HG02571 (cell line): Measurements from ENCODE around the gene IHH.

ENCODE experiments used
- ATAC-seq: cut with Tn5 transposase; IDR thresholded peaks from one replicate; pipeline ENCODE4 v1.9.1; 2021; ENCODE audit warnings: mild to moderate bottlenecking, moderate library complexity; ENCODE audit not compliant: unreplicated experiment

The IHH gene

DNA sequence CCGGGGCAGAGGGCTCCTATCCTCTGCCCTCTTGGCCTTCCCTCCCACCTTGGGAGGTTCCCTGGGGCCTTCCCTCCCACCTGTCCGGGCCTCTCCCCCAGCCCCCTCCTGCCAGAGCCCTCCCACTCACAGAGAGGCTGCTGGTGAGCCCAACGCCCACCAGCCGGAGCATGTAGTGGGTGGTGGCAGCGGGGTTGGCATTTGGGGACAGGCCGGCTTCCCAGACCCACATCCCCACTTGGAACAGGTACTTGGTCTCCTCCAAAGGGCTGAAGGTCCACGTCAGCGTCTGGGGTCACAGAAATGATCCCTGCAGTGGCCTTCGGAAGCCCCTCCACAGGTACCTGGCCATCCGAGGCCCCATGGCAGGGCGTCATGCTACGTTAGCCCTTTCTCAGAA lies 38.7 kb downstream of the IHH start:
- no peak for ATAC-seq

DNA sequence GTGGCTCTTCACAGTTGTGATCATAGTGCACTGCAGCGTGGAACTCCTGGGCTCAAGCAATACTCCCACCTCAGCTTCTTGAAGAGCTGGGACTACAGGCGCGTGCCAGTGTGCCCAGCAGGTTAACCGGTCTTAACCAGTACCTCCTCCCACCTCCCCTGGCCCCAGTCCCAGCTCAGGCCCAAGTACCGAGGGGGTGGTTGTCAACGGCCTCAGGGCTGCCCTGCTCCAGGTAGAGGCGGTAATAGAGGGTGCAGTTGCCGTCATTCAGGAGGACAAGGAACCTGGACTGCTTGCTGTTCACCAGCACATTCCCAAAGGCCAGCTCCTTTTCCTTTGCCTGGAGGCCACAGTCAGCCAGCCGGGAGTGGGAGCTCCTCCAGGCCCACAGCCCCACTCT lies 39.1 kb downstream of the IHH start:
- no peak for ATAC-seq

DNA sequence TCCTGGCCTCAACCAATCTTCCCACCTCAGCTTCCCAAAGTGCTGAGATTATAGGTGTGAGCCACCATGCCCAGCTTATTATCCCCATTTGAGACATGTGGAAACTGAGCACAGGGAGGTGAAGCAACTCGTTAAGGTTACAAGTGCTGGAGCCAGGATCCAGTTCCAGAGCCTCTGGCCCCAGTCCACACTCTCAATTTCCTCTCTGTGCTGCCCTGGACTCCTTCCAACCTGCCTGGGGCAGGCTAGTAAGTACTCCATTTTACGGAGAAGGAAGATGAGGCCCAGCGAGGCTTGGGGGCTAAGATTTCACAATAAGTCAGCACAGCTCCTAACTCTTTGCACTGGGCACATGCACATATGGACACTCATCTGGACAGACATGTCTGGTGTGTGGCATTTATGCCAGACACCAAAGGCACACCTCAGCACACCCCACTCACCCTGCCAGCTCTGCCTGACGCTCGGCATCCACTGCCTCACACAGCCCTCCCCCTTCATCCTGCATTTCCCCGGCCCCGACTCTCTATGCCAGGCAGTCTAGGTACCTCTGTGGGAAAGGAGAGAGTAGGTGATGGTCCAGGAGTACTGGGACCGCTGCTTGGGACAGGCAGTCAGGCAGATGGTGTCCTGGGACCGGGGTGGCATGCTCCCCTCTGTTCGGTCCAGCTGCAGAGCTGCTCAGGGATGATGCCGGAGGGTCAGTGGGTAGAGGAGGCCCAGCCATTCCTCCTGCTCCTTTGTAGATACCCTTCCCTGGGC lies 39.9 kb downstream of the IHH start:
- no peak for ATAC-seq

DNA sequence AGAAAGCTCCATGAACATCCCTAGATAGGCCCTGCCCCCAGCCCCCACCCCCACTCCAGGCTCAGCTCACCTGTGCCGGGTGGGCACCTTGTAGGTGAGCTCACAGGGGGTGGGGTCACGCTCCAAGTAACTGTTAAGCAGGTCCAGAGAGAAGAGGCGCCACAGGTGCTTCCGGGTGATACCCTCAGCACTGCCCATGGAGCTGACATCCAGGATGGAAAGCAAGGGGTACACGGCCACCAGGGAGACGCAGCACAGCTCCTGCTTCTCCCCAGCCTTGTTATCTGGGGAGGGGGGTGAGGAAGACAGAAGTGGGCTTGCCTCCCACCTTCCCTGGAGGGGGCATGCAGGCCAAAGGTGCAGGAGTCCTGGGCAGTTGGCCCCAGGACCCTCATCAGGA lies 41.3 kb downstream of the IHH start:
- no peak for ATAC-seq

DNA sequence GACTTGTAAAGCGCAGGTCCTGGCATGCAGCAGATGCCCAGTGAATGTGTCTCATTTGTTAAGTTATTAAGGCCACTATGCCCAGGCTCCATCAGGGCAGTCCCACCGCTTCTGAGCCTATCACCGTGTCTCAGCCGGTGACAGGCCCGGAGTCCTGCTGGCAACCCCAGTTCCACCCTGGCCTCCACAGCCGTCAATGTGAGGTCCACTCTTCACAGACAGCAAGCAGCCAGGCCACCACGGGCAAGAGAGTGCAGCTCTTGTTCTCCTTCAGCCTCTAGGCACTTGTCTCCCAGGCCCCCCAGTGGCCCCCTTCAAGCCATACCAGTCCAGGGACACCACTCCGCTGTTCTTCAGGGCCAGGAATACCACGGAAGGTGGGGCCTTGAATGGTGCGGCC lies 42.0 kb downstream of the IHH start:
- no peak for ATAC-seq

DNA sequence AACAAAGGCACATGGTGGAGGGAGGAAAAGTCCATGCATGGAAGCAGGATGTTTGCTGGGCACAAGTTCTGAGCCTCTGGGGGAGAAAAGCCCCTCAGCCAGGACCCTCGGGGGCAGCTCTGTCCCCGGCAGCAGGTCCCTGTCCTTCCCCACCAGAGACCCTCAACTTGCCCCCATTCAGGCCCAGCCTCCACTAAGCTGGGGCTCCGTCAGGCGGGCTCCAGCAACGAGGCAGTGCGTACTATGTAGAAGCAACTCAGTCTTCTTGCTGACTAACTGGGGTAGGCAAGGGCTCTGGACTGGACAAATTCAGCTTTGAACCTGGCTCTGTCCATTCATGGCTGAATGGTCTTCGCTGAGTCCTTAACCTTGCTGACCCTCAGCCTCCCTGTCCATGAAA lies 42.4 kb downstream of the IHH start:
- ATAC-seq, result no peak

DNA sequence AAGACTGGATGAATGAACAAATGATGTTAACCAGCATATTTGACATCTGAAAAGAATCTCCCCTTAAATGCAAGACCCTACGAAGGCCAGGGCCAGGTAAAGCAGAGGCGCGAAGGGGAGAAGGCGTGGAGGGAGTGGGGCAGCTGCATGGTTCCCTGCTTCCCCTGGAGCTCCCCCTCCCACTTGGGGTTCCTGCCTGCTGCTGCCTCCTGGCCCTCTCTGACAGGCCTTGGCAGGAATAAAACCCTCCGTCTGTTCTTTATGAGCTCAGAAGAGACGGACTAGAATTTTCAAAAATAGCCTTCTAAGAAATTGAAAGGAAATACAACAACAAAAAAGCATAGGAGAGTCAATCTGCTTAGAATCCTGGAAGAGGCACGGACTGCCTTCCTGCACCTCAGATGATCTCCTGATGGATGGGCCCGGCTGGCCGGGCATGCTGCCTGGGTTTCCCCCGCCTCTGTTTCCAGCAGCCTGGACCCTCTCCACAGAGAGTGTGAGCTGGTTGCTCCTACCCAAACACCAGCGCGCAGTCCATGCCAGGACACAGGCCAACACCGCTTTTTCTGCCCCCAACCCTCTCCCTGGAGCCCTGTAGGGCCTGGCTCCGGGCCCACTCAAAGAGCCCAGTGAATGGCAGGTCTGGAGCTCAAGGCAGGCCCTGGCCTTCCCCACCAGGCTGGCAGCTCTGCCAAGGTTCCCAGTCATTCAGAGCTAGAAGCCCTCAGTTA lies 43.4 kb downstream of the IHH start:
- ATAC-seq, result no peak

DNA sequence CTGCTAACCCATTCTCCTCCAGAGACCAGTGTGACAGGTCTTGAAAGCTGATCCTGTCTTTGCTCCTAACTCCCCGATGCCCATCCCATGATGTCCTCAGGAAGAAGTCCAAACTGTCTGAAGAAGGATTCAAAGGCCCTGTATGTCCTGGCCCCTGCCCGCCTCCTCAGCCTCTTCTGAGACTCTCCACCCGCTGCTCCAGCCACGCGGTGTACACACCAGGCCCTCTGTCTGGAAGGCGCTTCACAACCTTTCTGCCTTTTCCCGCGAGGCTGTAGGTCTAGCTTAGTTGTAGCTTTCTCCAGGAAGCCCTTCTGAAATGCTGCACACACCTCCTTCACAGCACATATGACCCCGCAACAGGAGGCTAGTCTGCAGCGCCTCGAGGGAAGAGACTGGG lies 44.0 kb downstream of the IHH start:
- no peak for ATAC-seq

DNA sequence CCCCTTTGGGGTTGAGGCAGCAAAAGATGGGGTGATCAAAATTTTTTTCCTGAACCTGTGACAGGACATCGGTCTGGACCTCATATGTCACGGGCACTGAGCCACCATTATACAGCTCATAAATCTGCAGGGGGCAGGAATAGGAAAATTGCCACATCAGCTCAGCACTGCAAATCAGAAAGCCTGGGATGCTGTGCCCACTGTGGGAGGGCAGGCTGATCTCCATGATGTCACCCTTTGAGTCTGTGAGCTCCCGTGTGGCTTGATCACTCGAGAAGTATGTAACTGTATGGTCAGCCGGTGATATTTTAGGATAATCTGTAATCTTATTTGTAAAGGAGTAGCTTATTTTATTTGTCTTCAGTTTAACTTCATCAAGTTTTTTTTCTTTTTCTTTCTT lies 49.8 kb downstream of the IHH start:
- ATAC-seq, result no peak

DNA sequence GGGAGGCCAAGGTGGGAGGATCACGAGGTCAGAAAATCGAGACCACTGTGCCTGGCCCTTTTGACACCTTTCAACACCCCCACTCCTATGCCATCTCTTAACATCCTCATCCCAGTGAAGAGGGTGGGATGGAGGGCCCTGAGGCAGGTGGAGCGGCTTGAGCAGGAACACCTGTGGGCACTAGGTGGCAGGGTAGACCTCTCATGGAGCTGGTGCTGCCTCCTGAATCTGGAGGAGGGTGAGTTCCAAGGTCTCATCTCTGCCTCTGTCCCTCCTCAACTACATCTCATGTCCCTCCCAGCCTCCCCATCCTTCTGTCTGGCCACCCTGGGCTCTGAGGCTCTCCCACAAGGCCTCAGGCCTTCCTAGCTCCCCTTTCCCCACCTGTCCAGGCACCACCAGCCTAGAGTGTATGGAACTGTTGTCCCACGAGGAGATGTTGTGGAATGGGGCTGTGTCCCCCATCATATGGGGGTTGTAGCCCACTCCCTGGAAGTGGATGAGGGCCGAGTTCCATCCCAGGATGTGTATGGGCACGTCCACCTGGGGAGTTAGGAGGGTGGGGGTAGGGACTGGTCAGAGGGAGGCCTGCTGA lies 50.5 kb downstream of the IHH start:
- ATAC-seq, result no peak

DNA sequence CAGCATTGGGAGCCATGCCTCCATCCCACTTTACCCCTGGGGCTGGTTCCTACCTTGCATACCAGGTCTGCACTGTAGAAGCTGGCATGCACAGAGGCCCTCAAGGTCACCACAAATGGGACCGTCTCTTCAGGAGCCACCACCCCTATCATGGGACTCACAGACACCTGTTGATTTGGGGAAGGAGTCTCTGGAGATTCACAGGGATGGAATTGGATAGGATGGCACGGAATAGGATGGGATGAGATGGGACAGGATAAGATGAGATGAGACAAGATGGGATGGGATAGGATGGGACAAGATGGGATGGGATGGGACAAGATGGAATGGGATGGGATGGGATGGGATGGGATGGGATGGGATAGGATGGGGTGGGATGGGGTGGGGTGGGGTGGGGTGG lies 51.4 kb downstream of the IHH start:
- no peak for ATAC-seq
